GM23338 (cell line): ENCODE measurements around the gene CDH15. TPM values are rescaled to one million over a fixed set of nuclear protein-coding genes. Genes with fewer than 3 reads are reported as not detected.

Source experiments
- ATAC-seq: fragments of 200-7000 bp; cut with Tn5 transposase; 3 replicates; pipeline ENCODE4 v1.9.1; 2020
- DNase-seq: peaks from one replicate; pipeline ENCODE4 v3.0.0-alpha.2; 2015; ENCODE audit warnings: low spot score
- H2AFZ ChIP-seq: fragments of 200-600 bp; sonication (generic); 2 replicates; pipeline ENCODE4 v1.8.0; 2016; ENCODE audit warnings: antibody characterized with exemption, mild to moderate bottlenecking, moderate library complexity
- H3F3A ChIP-seq: fragments of 200-600 bp; sonication (generic); replicated peaks from 2 replicates; pipeline ENCODE4 v1.8.0; 2017; ENCODE audit warnings: antibody characterized with exemption, mixed run types, low read depth
- H3K27ac ChIP-seq: fragments of 200-600 bp; sonication (generic); 2 replicates; pipeline ENCODE4 v1.6.1; 2016; ENCODE audit warnings: low read depth
- H3K27me3 ChIP-seq: fragments of 200-600 bp; sonication (generic); 2 replicates; pipeline ENCODE4 v1.8.0; 2016; ENCODE audit warnings: mild to moderate bottlenecking, mixed run types, moderate library complexity; ENCODE audit not compliant: insufficient read depth
- H3K36me3 ChIP-seq: fragments of 200-600 bp; sonication (generic); 2 replicates; pipeline ENCODE4 v1.8.0; 2016; ENCODE audit warnings: mild to moderate bottlenecking; ENCODE audit not compliant: insufficient read depth
- H3K4me1 ChIP-seq: fragments of 200-600 bp; sonication (generic); 2 replicates; pipeline ENCODE4 v1.8.0; 2016; ENCODE audit warnings: mild to moderate bottlenecking, moderate library complexity; ENCODE audit not compliant: insufficient read depth
- H3K4me2 ChIP-seq: fragments of 200-600 bp; sonication (generic); 2 replicates; pipeline ENCODE4 v1.7.1; 2017; ENCODE audit warnings: mixed run types
- H3K4me3 ChIP-seq: fragments of 200-600 bp; sonication (generic); 2 replicates; pipeline ENCODE4 v1.6.1; 2016; ENCODE audit warnings: mixed run types
- H3K79me2 ChIP-seq: fragments of 200-600 bp; sonication (generic); replicated peaks from 2 replicates; pipeline ENCODE4 v1.8.0; 2017; ENCODE audit warnings: mild to moderate bottlenecking; ENCODE audit not compliant: insufficient read depth
- H3K9me2 ChIP-seq: fragments of 200-600 bp; sonication (generic); 2 replicates; pipeline ENCODE4 v1.8.0; 2017; ENCODE audit not compliant: insufficient read depth
- H4K20me1 ChIP-seq: fragments of 200-600 bp; sonication (generic); replicated peaks from 2 replicates; pipeline ENCODE4 v1.8.0; 2017; ENCODE audit warnings: mild to moderate bottlenecking; ENCODE audit not compliant: insufficient read depth
- H3K27ac Mint-ChIP-seq: 2 replicates; pipeline ENCODE4 v1.8.0; 2020; ENCODE audit warnings: inconsistent platforms, mild to moderate bottlenecking, moderate library complexity, mixed read lengths
- H3K27me3 Mint-ChIP-seq: 3 replicates; pipeline ENCODE4 v1.8.0; 2022; ENCODE audit warnings: low read depth, mild to moderate bottlenecking, moderate library complexity, mixed read lengths, inconsistent platforms; ENCODE audit not compliant: insufficient read depth, poor library complexity
- H3K36me3 Mint-ChIP-seq: 3 replicates; pipeline ENCODE4 v1.8.0; 2021; ENCODE audit warnings: low read depth, mild to moderate bottlenecking, inconsistent platforms, moderate library complexity, mixed read lengths
- H3K4me1 Mint-ChIP-seq: 3 replicates; pipeline ENCODE4 v1.8.0; 2020; ENCODE audit warnings: mild to moderate bottlenecking, inconsistent platforms, mixed read lengths
- H3K4me3 Mint-ChIP-seq: 3 replicates; pipeline ENCODE4 v1.8.0; 2021; ENCODE audit warnings: moderate library complexity, mild to moderate bottlenecking, inconsistent platforms, mixed read lengths
- H3K9me3 Mint-ChIP-seq: 3 replicates; pipeline ENCODE4 v1.8.0; 2020; ENCODE audit warnings: moderate library complexity, mild to moderate bottlenecking, inconsistent platforms, mixed read lengths
- EZH2phosphoT487 ChIP-seq: fragments of 200-600 bp; sonication (generic); IDR thresholded peaks from one replicate; pipeline ENCODE4 v1.8.1; 2018; ENCODE audit warnings: antibody characterized with exemption; ENCODE audit not compliant: unreplicated experiment
- ZNF331 ChIP-seq: fragments of 250-450 bp; sonication (Bioruptor Pico); IDR thresholded peaks from 2 replicates; pipeline ENCODE4 v1.5.0; 2020; ENCODE audit warnings: low read depth, mild to moderate bottlenecking, moderate library complexity
- polyA plus RNA-seq: library from polyadenylated mRNA; unstranded; fragments of >200 nt; fragmentation: Nextera tagmentation; extraction: Ambion mirVana; gene quantifications from 2 replicates; pipeline ENCODE4 v1.2.1, GENCODE V29; 2016
- total RNA-seq: library from RNA; depleted of rRNA; stranded (reverse); fragments of >200 nt; shearing (Covaris generic); gene quantifications from 2 replicates; pipeline ENCODE4 v1.2.3, GENCODE V29; 2014
- TF ChIP-seq, protein P1 (sequence below): fragments of 250-450 bp; sonication (Bioruptor Pico); IDR thresholded peaks from 2 replicates; pipeline ENCODE4 v1.5.0; 2020; ENCODE audit warnings: mild to moderate bottlenecking, moderate library complexity
- TF ChIP-seq, protein P2 (sequence below): IDR thresholded peaks from 2 replicates; pipeline ENCODE4 v1.6.1; 2016; ENCODE audit warnings: antibody characterized with exemption
- TF ChIP-seq, protein P3 (sequence below): IDR thresholded peaks from one replicate; pipeline ENCODE4 v1.6.1; 2018; ENCODE audit warnings: antibody characterized with exemption; ENCODE audit not compliant: unreplicated experiment
- TF ChIP-seq, protein P4 (sequence below), 2 experiments: fragments of 200-600 bp in 1 of 2; sonication (generic) in 1 of 2; conservative IDR thresholded peaks; 2 replicates each; pipeline versions ENCODE4 v1.5.1 to v1.6.1; 2016 to 2017; ENCODE audit warnings: antibody characterized with exemption in 2 of 2, low read depth in 2 of 2, mild to moderate bottlenecking in 2 of 2, moderate library complexity in 1 of 2

Gene CDH15
- total and polyA plus RNA-seq, 2 experiments from 2014 or later, result 0.61 to 1.0 TPM

DNA sequence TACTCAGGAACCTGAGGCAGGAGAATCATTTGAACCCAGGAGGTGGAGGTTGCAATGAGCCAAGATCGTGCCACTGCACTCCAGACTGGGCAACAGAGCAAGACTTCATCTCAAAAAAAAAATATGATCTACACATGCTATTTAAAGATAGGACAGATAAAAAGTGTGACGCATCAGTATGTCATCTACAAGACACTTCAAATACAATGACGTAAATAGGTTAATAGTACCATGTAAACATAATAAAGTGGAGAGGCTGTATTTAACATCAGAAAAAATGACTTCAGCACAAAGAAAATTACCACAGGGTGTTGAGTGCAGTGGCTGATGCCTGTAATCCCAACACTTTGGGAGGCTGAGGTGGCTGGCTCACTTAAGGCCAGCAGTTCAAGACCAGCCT lies 66.2 kb downstream of the CDH15 start:
- no peaks in the 10 kb centered on the region; the same call in 1 of the 2 replicates for H3K4me1 ChIP-seq
- DNase-seq (no peak), ATAC-seq (no peak)
- H3K36me3 ChIP-seq, result peaks cover 7% of the 10 kb centered on the region; the same call in 1 of the 2 replicates
- Mint-ChIP-seq H3K4me3 (no peak overlapping the region), H3K36me3 (peaks cover 35% of the 10 kb centered on the region), H3K4me1 (peaks cover 3% of the 10 kb centered on the region; the same call in 1 of the 3 replicates), H3K9me3 (peaks cover 40% of the 10 kb centered on the region), H3K27ac (no peak overlapping the region), H3K27me3 (peaks cover 15% of the 10 kb centered on the region)
- H3K27me3 ChIP-seq, result no peaks in the 10 kb centered on the region
- no peak overlapping the region for H3K4me2 ChIP-seq
- no peak for TF ChIP-seq ZNF331 (CRISPR knock-in tag)
- TF ChIP-seq, protein P1, sequence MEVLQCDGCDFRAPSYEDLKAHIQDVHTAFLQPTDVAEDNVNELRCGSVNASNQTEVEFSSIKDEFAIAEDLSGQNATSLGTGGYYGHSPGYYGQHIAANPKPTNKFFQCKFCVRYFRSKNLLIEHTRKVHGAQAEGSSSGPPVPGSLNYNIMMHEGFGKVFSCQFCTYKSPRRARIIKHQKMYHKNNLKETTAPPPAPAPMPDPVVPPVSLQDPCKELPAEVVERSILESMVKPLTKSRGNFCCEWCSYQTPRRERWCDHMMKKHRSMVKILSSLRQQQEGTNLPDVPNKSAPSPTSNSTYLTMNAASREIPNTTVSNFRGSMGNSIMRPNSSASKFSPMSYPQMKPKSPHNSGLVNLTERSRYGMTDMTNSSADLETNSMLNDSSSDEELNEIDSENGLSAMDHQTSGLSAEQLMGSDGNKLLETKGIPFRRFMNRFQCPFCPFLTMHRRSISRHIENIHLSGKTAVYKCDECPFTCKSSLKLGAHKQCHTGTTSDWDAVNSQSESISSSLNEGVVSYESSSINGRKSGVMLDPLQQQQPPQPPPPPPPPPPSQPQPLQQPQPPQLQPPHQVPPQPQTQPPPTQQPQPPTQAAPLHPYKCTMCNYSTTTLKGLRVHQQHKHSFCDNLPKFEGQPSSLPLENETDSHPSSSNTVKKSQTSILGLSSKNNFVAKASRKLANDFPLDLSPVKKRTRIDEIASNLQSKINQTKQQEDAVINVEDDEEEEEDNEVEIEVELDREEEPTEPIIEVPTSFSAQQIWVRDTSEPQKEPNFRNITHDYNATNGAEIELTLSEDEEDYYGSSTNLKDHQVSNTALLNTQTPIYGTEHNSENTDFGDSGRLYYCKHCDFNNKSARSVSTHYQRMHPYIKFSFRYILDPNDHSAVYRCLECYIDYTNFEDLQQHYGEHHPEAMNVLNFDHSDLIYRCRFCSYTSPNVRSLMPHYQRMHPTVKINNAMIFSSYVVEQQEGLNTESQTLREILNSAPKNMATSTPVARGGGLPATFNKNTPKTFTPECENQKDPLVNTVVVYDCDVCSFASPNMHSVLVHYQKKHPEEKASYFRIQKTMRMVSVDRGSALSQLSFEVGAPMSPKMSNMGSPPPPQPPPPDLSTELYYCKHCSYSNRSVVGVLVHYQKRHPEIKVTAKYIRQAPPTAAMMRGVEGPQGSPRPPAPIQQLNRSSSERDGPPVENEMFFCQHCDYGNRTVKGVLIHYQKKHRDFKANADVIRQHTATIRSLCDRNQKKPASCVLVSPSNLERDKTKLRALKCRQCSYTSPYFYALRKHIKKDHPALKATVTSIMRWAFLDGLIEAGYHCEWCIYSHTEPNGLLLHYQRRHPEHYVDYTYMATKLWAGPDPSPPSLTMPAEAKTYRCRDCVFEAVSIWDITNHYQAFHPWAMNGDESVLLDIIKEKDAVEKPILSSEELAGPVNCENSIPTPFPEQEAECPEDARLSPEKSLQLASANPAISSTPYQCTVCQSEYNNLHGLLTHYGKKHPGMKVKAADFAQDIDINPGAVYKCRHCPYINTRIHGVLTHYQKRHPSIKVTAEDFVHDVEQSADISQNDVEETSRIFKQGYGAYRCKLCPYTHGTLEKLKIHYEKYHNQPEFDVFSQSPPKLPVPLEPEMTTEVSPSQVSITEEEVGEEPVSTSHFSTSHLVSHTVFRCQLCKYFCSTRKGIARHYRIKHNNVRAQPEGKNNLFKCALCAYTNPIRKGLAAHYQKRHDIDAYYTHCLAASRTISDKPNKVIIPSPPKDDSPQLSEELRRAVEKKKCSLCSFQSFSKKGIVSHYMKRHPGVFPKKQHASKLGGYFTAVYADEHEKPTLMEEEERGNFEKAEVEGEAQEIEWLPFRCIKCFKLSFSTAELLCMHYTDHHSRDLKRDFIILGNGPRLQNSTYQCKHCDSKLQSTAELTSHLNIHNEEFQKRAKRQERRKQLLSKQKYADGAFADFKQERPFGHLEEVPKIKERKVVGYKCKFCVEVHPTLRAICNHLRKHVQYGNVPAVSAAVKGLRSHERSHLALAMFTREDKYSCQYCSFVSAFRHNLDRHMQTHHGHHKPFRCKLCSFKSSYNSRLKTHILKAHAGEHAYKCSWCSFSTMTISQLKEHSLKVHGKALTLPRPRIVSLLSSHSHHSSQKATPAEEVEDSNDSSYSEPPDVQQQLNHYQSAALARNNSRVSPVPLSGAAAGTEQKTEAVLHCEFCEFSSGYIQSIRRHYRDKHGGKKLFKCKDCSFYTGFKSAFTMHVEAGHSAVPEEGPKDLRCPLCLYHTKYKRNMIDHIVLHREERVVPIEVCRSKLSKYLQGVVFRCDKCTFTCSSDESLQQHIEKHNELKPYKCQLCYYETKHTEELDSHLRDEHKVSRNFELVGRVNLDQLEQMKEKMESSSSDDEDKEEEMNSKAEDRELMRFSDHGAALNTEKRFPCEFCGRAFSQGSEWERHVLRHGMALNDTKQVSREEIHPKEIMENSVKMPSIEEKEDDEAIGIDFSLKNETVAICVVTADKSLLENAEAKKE (CRISPR knock-in tag), result no peak
- no peaks in the 10 kb centered on the region for H3K79me2 ChIP-seq
- H3K4me3 ChIP-seq, result no peak overlapping the region
- peaks cover 5% of the 10 kb centered on the region; the same call in 1 of the 2 replicates for H3K9me2 ChIP-seq
- no peak overlapping the region for H2AFZ ChIP-seq
- 0 out of 2 replicates have a peak, but pooled peaks cover 2% of the 10 kb centered on the region for H4K20me1 ChIP-seq
- H3F3A ChIP-seq, result peaks cover 5% of the 10 kb centered on the region
- no peak overlapping the region for H3K27ac ChIP-seq

DNA sequence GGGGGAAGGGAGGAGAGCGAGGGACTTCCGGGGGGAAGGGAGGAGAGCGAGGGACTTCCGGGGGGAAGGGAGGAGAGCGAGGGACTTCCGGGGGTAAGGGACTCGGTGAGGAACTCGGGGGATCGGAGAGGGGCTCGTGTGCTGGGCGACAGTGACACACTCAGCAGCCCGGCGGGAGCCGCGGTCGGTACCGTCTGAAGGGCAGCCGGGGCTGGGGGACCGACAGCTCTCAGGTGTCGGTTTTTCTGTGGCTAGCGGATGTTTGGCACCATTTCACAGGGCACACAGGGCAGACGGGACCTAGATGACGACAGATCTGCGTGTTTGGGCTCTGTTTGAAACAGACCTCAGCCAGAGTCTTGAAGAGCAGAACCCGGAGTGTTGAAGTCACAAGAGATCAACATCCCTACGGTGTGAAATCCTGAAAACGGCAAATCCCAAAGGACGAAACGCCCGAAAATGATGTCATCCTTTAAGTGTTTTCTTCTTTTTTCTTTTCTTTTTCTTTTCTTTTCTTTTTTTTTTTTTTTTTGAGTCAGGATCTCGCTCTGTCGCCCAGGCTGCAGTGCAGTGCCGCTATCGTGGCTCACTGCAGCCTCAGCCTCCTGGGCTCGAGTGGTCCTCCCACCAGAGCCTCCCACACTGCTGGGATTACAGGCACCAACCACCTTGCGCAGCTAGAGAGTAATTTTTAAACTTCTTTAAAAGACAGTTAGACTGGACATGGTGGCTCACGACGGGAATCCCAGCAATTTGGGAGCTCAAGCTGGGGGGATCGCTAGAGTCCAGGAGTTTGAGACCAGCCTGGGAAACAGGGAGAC lies 69.8 kb downstream of the CDH15 start:
- DNase-seq (peak; percentile 84), ATAC-seq (peak; percentile 85)
- H3F3A ChIP-seq, result peaks cover 5% of the 10 kb centered on the region
- peak overlapping the region; percentile 88 for H3K4me3 ChIP-seq
- peaks cover 5% of the 10 kb centered on the region; the same call in 2 of the 3 replicates for H3K36me3 Mint-ChIP-seq
- no peaks in the 10 kb centered on the region; the same call in 1 of the 2 replicates for H3K4me1 ChIP-seq
- peak overlapping the region; percentile 99 for H3K4me3 Mint-ChIP-seq
- peak overlapping the region; percentile 94; the same call in 1 of the 2 replicates for H2AFZ ChIP-seq
- H3K4me1 Mint-ChIP-seq, result peaks cover 6% of the 10 kb centered on the region; the same call in 1 of the 3 replicates
- peak overlapping the region; percentile 95 for H3K27ac ChIP-seq
- H3K27ac Mint-ChIP-seq, result peak overlapping the region; percentile 98
- H3K9me2 ChIP-seq, result peaks cover 6% of the 10 kb centered on the region
- no peaks in the 10 kb centered on the region for H3K36me3 ChIP-seq
- H3K9me3 Mint-ChIP-seq, result peaks cover 16% of the 10 kb centered on the region
- H3K79me2 ChIP-seq, result no peaks in the 10 kb centered on the region
- H3K27me3 Mint-ChIP-seq, result peaks cover 9% of the 10 kb centered on the region
- H3K27me3 ChIP-seq, result no peaks in the 10 kb centered on the region
- no peaks in the 10 kb centered on the region for H4K20me1 ChIP-seq
- peak overlapping the region; percentile 93 for H3K4me2 ChIP-seq
- TF ChIP-seq, protein P2, sequence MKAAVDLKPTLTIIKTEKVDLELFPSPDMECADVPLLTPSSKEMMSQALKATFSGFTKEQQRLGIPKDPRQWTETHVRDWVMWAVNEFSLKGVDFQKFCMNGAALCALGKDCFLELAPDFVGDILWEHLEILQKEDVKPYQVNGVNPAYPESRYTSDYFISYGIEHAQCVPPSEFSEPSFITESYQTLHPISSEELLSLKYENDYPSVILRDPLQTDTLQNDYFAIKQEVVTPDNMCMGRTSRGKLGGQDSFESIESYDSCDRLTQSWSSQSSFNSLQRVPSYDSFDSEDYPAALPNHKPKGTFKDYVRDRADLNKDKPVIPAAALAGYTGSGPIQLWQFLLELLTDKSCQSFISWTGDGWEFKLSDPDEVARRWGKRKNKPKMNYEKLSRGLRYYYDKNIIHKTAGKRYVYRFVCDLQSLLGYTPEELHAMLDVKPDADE, result peak; percentile 88
- TF ChIP-seq ZNF331 (CRISPR knock-in tag) (no peak), EZH2phosphoT487 (no peak)
- TF ChIP-seq, protein P3, sequence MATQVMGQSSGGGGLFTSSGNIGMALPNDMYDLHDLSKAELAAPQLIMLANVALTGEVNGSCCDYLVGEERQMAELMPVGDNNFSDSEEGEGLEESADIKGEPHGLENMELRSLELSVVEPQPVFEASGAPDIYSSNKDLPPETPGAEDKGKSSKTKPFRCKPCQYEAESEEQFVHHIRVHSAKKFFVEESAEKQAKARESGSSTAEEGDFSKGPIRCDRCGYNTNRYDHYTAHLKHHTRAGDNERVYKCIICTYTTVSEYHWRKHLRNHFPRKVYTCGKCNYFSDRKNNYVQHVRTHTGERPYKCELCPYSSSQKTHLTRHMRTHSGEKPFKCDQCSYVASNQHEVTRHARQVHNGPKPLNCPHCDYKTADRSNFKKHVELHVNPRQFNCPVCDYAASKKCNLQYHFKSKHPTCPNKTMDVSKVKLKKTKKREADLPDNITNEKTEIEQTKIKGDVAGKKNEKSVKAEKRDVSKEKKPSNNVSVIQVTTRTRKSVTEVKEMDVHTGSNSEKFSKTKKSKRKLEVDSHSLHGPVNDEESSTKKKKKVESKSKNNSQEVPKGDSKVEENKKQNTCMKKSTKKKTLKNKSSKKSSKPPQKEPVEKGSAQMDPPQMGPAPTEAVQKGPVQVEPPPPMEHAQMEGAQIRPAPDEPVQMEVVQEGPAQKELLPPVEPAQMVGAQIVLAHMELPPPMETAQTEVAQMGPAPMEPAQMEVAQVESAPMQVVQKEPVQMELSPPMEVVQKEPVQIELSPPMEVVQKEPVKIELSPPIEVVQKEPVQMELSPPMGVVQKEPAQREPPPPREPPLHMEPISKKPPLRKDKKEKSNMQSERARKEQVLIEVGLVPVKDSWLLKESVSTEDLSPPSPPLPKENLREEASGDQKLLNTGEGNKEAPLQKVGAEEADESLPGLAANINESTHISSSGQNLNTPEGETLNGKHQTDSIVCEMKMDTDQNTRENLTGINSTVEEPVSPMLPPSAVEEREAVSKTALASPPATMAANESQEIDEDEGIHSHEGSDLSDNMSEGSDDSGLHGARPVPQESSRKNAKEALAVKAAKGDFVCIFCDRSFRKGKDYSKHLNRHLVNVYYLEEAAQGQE, result no peak
- TF ChIP-seq, protein P4, sequence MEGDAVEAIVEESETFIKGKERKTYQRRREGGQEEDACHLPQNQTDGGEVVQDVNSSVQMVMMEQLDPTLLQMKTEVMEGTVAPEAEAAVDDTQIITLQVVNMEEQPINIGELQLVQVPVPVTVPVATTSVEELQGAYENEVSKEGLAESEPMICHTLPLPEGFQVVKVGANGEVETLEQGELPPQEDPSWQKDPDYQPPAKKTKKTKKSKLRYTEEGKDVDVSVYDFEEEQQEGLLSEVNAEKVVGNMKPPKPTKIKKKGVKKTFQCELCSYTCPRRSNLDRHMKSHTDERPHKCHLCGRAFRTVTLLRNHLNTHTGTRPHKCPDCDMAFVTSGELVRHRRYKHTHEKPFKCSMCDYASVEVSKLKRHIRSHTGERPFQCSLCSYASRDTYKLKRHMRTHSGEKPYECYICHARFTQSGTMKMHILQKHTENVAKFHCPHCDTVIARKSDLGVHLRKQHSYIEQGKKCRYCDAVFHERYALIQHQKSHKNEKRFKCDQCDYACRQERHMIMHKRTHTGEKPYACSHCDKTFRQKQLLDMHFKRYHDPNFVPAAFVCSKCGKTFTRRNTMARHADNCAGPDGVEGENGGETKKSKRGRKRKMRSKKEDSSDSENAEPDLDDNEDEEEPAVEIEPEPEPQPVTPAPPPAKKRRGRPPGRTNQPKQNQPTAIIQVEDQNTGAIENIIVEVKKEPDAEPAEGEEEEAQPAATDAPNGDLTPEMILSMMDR (conservative IDR thresholded peaks at IDR 0.05; ENCODE audit: low read depth in 2 of 2), result no peak
